ENCODE results near the gene IMPDH2. TPM values are rescaled to one million over a fixed set of nuclear protein-coding genes. Genes with fewer than 3 reads are reported as not detected.
A peak's percentile ranks its signal among the peaks of the same experiment; 100 is the strongest.

IMPDH2 gene
- total RNA-seq = 100 to 1,000 TPM in 3 of 6 donors, 10 to 100 TPM in 3; 67.1 to 142 (median 97.3) TPM

- DNase-seq = peak; percentile 93 to 99
- peaks cover 29 to 76% (median 53%) of the 10 kb centered on the region in 4 donors for H3K36me3 ChIP-seq
Measured at GRCh38 chr3:49028673-49029562, at the start of gene IMPDH2. Gene IMPDH2 (minus strand): TSS chr3:49029398. CDS start chr3:49029350, 48 bp downstream.

GRCh38 chr3:49076646-49077045 is 47.4 kb upstream of the IMPDH2 start:
- Histone ChIP-seq H3K27ac (no peak overlapping the region), H3K36me3 (peaks cover 14 to 73% (median 59%) of the 10 kb centered on the region in 4 donors), H3K4me3 (no peak overlapping the region), H3K9me3 (no peaks in the 10 kb centered on the region), H3K27me3 (no peaks in the 10 kb centered on the region), H3K4me1 (no peaks in the 10 kb centered on the region)
- ATAC-seq (ENCODE audit: low FRiP score in 2 of 2) (no peak), DNase-seq (no peak)
- 94% methylated on average over 4 of the region's 4 CpGs for WGBS, 2 donors
- TF ChIP-seq POLR2A (IDR thresholded peaks at IDR 0.05) (no peak), CTCF (IDR thresholded peaks at IDR 0.05) (no peak), EP300 (IDR thresholded peaks at IDR 0.05) (no peak), POLR2AphosphoS5 (IDR thresholded peaks at IDR 0.05) (no peak)

More at GRCh38 chr3:49028673-49029562, at the start of gene IMPDH2:
- no peaks in the 10 kb centered on the region for H3K9me3 ChIP-seq
- ATAC-seq (ENCODE audit: low FRiP score in 2 of 2) = peak; percentile 96 to 97
- TF ChIP-seq EP300 (IDR thresholded peaks at IDR 0.05) (peak in 1 of 4 donors; percentile 67), POLR2AphosphoS5 (IDR thresholded peaks at IDR 0.05) (peak; percentile 97 to 99), POLR2A (IDR thresholded peaks at IDR 0.05) (peak in 3 of 4 donors; percentile 92 to 98 (median 96)), CTCF (IDR thresholded peaks at IDR 0.05) (peak in 3 of 6 experiments; percentile 21 to 51 (median 37))
- H3K4me1 ChIP-seq = peaks cover 10 to 22% (median 16%) of the 10 kb centered on the region in 4 donors
- WGBS, 2 donors = 4 to 5% methylated on average over 19 to 20 of the region's 55 CpGs
- H3K27ac ChIP-seq = peak within 1 kb of the TSS; percentile 88 to 93 (median 92)
- no peaks in the 10 kb centered on the region for H3K27me3 ChIP-seq
- peak within 1 kb of the TSS; percentile 56 to 92 (median 79) for H3K4me3 ChIP-seq

- WGBS, 2 donors = 96 to 97% methylated on average over 13 of the region's 13 CpGs
- H3K4me1 ChIP-seq = no peaks in the 10 kb centered on the region
- DNase-seq (peak in 1 of 2 donors; percentile 67), ATAC-seq (ENCODE audit: low FRiP score in 2 of 2) (no peak)
- H3K36me3 ChIP-seq = peaks cover 14 to 79% (median 64%) of the 10 kb centered on the region in 4 donors
- H3K4me3 ChIP-seq = no peak overlapping the region
- H3K27me3 ChIP-seq = no peaks in the 10 kb centered on the region
- TF ChIP-seq POLR2A (IDR thresholded peaks at IDR 0.05) = no peak
- no peak for TF ChIP-seq EP300 (IDR thresholded peaks at IDR 0.05)
- no peak for TF ChIP-seq POLR2AphosphoS5 (IDR thresholded peaks at IDR 0.05)
- TF ChIP-seq CTCF (IDR thresholded peaks at IDR 0.05) = no peak
- H3K9me3 ChIP-seq = no peaks in the 10 kb centered on the region
- no peak overlapping the region for H3K27ac ChIP-seq
Measured at GRCh38 chr3:49076116-49076515, 46.9 kb upstream of the IMPDH2 start.

DNA sequence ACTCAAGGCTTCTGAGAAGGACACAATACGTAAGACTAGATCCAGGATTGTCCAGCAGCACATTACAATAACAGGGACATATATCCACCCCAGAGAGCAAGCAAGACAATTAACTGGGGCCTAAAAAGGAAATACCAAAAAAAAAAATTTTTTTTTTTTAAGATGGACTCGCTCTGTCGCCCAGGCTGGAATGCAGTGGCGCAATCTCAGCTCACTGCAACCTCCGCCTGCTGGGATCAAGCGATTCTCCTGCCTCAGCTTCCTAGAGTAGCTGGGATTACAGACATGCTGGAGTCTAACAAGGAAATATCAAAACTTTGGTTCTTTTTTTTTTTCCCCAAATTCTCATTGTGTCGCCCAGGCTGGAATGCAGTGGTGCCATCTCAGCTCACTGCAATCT is 28.8 kb upstream of the IMPDH2 start:
- WGBS, 2 donors = 86 to 94% methylated on average over 7 of the region's 7 CpGs

More for the DNA sequence above, 28.8 kb upstream of the IMPDH2 start:
- H3K27ac ChIP-seq = no peak overlapping the region
- H3K27me3 ChIP-seq = no peaks in the 10 kb centered on the region
- no peaks in the 10 kb centered on the region for H3K4me1 ChIP-seq
- ATAC-seq (ENCODE audit: low FRiP score in 2 of 2) (no peak), DNase-seq (no peak)
- no peak for TF ChIP-seq POLR2A (IDR thresholded peaks at IDR 0.05)
- TF ChIP-seq CTCF (IDR thresholded peaks at IDR 0.05) = no peak
- no peak for TF ChIP-seq EP300 (IDR thresholded peaks at IDR 0.05)
- no peak for TF ChIP-seq POLR2AphosphoS5 (IDR thresholded peaks at IDR 0.05)
- no peaks in the 10 kb centered on the region for H3K9me3 ChIP-seq
- no peak overlapping the region for H3K4me3 ChIP-seq
- H3K36me3 ChIP-seq = peaks cover 12 to 84% (median 60%) of the 10 kb centered on the region in 4 donors
